Femur (tissue), 1 donor: ENCODE data around the gene TRAM2.

Experiments used
- DNase-seq: peaks from one replicate; pipeline ENCODE4 v3.0.0-alpha.2; 2017

TRAM2 gene

DNA sequence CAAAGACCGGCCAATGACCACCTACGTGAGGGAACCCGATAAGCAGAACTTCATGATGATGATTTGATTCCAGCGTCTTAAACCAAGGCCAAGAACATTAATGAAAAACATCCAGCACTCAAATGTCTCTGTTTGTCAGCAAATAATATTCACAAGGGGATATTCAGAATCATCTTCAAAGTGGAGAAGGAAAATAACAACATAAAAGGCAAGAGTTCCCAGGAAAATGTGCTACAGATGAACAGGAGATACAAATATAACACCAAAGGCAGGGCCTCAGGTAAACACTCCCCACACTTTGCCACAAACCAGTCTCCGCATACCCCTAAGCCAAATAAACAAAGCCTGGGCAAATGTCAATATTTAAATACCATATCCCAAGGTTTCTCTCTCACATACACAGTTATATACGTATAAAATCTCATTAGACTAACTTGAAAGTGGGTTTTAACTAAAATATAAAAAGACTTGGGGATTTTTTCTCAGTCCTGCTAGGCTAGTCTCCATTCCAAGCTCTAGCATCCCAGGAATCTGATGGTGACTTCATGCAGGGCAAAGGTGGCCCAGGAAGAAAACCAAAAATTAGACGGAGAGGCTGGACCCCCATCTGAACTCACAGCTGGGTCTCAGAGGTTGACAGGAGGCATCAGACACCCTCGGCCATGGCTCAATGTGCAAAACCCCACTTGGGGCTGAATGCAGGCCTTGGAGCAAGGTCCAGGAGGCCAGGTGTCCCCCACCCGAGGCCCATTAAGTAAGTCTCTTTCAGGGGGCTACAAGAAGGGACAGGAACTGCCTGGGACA is 32.1 kb downstream of the TRAM2 start:
- no peak for DNase-seq

DNA sequence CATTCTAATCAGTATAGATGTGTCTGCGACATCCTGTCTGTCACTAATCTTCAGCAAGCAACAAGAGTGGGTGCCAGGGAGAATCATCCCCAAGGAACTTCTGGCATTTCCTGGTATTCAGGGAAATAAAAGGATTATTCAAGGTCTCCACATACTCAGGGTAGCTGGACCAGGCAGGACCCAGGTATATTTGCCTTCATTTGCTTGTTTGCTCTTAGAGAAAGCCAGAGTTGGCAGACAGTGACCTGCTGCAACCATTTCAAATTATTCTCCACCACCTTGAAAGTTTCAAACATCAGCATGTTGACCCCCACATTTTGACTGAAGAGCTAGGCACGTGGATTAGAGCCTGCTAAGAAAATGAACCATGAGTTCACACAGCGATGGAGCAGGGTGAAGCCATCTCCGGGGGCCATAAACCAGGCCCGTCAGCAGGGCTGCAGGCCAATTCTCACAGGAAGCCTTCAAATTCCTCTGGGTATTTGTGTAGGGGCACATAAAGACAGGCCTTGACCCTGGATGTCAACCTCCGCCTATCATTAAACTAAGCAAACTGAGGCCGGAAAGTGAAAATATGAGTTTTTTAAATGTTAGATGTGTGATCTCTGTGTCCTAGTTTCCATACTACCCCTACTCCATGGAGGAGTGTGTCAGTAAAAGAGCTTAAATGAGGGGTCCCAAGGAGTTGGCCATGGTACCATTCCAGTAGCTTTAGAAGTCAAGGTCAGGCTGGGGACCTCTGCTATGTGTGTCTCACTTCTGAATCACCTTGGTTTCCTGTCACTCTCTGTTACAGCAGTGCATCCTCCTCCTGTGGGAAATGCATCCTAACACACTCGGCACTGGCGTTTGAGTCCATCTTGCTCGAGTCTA is 32.9 kb downstream of the TRAM2 start:
- no peak for DNase-seq

- DNase-seq, result no peak
Observed at GRCh38 chr6:52543262-52543661, 33.6 kb downstream of the TRAM2 start.

DNA sequence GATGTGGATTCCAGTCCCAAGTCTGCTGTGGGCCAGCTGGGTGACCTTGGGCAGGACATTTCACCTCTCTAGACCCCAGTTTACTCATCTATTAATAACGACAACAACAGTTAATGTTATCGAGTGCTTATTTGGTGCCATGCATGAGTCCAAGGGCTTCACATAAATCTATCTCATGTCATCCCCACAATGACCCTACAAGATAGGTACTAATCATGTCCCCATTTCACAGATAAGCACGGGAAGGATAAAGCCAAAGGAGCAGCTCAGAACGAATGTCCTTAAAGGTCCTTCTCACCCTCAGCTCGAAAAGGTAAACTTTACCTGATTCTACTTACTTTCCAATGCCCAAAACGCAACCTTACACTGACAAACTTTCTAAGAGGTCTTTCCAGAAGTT is 35.7 kb downstream of the TRAM2 start:
- no peak for DNase-seq

GRCh38 chr6:52540286-52540902 is 36.5 kb downstream of the TRAM2 start:
- no peak for DNase-seq

DNA sequence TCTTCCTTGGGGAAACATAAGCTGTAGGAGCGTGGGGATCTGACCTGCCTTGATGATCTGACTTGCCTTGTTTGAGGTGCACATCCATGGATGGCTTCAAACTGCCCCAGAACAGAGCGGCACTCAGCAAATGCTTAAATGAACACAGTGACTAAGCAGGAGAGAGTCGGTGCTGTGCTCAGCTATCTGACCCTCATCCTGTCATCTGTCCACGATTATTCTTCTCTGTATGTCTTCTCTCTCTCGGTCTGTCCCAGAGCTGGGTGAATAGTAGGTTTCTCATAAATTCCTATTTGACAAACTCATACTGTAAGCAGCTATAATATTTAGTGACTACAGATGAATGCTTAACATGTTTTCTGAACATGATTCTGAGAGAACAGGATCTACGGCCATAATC is 37.3 kb downstream of the TRAM2 start:
- DNase-seq, result no peak

- no peak for DNase-seq
Observed at GRCh38 chr6:52538901-52539354, 37.9 kb downstream of the TRAM2 start.

- no peak for DNase-seq
Observed at GRCh38 chr6:52538252-52538900, 38.5 kb downstream of the TRAM2 start.

DNA sequence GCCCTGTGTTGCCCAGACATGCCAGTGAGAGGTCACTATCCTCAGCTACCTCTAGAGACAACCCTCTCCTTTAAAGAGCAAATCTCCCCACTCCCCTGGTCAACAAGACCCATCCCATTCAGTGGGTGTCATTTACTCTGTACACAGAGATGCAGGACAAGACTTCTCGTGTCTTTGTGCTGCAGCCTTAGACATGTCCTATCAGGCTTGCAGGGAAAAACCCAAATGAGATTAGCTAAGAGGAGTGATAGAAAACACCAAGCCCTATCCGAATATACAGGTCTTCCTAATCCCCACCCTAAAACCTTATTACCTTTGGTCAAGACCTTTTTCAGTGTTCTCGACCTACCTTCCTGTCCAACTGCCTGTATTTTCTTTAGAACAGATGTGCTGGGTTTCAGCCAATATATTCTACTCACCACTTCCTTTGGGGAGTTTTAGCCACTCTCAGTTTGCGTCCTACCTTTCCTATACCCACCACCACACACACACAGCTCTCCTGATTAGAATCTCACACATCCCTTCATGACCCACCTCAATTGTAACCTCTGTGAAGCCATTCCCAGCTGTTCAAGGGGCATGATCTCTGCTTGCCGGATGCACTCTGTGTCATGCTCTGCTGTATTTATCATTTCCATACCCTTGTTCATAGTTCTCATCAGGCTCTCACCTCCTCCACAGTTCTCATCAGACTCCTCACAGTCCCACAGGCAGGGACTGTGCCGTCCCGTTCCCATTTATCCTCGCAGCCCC is 39.7 kb downstream of the TRAM2 start:
- DNase-seq, result no peak

DNA sequence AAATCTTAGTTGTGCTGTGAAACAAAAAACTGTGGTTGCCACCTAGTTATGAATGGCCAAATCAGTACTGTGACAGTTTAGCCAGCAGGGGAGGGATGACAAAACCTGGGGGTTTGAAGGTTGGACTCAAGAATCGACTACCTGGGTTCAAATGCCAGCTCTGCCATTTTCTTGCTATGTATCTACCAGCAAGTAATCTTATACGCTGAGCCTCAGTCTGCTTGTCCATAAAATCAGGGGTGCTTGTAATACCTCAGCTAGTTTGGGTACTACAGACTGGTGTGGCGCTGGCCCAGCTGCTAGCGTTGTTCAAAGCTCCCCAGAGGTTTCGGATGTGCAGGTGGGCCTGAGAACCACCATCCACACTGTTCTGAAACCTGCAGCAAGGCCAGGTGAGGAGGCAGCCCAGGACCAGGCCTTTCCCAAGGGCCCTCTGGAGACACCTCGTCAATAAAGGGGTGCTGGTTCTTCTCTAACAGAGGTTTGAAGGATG is 40.4 kb downstream of the TRAM2 start:
- DNase-seq, result no peak

DNA sequence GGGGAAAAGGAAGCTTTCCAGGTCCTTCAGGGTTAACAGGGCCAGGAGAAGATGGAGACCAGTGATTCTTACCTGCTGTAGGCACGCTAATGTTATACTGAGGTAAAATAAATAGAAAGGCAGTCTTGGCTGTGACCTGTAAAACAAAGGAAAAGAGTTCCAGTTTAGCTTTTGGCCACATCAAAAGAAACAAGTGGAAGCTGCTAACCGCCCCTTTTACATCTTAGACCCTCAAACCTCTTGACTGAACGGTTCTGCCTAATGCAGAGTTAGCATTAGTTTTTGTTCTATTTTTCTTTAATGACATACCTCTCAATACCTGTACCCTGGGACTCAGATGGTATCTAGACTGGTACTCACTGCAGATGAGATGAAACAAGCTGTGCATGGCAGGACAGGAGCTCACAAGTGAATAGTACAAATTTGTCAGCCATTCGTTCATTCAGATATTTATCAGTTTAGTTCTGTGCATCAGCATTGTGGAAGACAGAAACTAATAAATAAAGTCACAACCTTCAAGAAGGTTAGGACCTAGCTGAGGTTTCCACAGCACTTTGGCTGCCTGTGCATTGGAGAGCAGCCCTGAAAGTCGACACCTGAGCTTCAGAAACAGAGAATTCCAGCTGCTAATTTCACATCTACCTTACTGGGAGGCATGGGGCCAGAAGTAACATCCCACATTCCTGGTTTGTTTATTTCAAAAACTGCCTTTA is 41.0 kb downstream of the TRAM2 start:
- no peak for DNase-seq

- DNase-seq, result no peak
Observed at GRCh38 chr6:52534966-52535390, 41.9 kb downstream of the TRAM2 start.

DNA sequence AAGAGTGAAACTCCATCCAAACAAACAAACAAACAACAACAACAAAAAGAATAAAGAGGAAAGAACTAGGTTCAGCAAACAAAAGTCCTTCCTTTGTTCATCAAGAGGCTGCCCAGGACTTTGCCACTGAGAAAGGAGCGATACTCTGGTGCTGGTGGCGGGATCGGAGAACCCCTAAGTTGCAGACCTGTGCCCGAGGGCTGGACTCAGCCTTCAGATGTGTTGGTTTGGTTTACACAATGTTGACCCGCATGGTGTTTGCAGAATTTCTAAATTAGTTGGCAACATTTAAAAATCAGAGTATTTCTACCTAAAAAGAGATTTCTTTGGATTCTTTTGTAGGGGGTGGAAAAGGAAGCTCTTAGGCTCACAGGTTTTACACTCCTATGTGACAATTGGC is 42.5 kb downstream of the TRAM2 start:
- no peak for DNase-seq

DNA sequence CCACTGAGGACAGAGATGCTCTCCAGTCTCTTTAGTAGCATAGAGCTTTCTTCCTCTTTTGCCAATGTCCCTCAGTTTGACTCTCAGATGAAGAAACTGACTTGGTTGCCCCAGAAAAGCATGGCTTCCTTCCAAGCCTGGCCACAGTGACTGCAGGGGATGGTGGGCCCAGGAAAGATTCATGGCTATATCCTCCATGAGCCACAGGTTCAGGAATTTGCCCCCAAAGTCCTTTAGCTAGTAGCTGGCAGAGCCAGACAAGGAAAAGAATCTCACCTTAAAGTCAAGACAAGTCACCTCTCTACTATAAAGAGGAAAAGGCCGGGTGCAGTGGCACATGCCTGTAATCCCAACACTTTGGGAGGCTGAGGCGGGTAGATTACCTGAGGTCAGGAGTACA is 43.4 kb downstream of the TRAM2 start:
- no peak for DNase-seq

- DNase-seq, result no peak
Observed at GRCh38 chr6:52532457-52532856, 44.4 kb downstream of the TRAM2 start.

DNA sequence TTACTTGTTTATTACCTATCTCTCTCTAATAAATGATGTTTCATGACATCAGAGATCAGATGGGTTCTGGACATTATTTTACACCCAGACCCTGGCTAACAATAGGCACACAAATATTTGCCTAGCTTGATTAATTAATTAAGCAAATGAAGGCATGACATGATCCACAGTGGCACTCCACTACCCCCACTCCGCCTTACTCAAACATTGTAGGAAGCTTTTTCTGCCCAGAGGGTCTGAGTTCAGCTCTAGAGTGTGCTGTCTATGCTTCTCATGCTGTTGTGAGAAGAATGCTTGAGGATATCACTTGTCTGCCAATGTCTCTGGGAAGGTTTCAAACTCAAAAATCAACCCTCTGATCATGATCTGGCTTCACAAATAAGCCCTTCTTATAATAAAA is 45.0 kb downstream of the TRAM2 start:
- no peak for DNase-seq

GRCh38 chr6:52531396-52531795 is 45.5 kb downstream of the TRAM2 start:
- no peak for DNase-seq

DNA sequence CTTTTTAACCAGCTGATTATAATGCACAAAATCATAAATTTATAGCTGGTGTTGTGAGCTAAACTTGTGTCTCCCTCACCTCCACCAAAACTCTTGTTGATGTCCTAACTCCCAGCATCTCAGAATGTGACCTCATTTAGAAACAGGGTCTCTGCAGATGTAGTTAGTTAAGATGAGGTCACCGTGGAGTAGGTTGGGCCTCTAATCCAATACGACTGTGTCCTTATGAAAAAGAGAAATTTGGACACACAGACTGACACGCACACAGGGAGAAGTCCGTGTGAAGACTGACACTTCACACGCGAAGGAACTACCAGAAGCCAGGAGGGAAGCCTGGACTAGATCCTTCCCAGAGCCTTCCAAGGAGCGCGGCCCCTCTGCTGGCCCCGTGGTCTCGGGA is 46.5 kb downstream of the TRAM2 start:
- DNase-seq, result no peak

DNA sequence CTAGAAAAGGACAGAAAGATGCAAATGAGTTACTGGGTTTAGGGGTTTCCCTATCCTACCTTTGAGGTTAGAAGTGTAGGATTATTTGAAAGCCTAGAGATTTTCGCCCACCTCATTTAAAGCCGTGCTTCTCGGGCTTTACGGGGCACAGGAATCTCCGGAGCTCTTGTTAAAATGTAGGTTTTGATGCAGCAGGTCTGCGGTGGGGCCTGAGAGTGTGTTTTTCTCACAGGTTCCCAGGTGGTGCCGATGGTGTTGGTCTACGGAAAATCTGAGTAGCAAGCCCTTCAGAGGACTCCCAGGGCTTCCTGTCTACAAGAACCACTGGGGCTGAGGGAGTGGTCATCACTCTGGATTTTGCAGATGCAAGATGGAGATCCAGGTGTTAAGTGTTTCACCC is 47.5 kb downstream of the TRAM2 start:
- DNase-seq, result no peak

GRCh38 chr6:52527436-52527835 is 49.4 kb downstream of the TRAM2 start:
- DNase-seq, result no peak

DNA sequence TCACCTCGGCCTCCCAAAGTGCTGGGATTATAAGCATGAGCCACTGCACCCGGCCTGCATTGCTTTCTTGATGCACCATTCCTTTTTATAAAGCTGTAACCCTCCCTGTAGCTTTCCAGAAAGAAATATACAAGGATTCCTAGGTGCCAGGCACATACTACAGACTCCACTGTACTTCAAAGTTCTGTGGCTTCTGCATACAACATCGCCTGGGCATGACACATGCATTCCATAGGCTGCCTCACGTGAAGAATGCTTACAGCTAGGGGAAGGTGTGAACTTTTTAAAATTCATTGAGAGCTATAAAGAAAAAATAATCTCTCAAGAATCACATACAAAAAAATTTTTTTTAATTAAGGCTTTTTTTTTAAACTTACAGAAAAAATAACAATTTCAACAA is 50.2 kb downstream of the TRAM2 start:
- DNase-seq, result no peak
